Uterus (tissue), 2 donors: ENCODE data around the gene MMS22L.

Source experiments
- CTCF ChIP-seq, 4 experiments: fragments of 200-600 bp in 2 of 4; fragments of 450-650 bp in 2 of 4; sonication (generic) in 2 of 4; IDR thresholded peaks; one replicate each; pipeline ENCODE4 v1.5.1; 2016 to 2019; ENCODE audit warnings: antibody characterized with exemption in 4 of 4, mild to moderate bottlenecking in 2 of 4, moderate library complexity in 1 of 4
- POLR2A ChIP-seq, 2 donors: fragments of 450-650 bp; IDR thresholded peaks; one replicate each; pipeline ENCODE4 v1.6.1; 2016; ENCODE audit warnings: antibody characterized with exemption in 2 of 2, mild to moderate bottlenecking in 1 of 2, moderate library complexity in 1 of 2

DNA sequence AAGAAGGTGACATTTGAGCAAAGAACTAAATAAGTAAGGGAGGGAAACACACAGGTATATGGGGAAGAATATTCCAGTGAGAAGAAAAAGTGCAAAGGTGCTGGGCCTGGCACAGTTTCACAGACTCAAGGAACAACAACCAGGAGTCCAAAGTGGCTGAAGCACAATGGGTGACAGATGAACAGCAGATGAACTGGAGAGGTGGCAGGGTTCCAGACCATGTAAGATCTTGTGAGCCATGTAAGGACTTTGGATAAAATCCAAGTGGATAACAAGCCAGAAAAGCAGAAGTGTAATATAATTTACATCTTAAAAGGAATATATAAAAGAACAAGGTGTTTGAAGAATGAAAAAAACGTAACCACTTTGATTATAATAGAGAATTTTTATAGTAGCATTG, 87.9 kb downstream of the MMS22L start:
- TF ChIP-seq CTCF (IDR thresholded peaks at IDR 0.05) (no peak), POLR2A (IDR thresholded peaks at IDR 0.05) (no peak)
